H9 (cell line): ENCODE data around the gene ITPR2. TPM values are rescaled to one million over a fixed set of nuclear protein-coding genes. Genes with fewer than 3 reads are reported as not detected.

Source experiments
- DNase-seq: peaks from one replicate; pipeline ENCODE4 v3.0.0-alpha.2; 2017
- H2AFZ ChIP-seq: one replicate; pipeline ENCODE4 v1.6.1; 2013; ENCODE audit warnings: mild to moderate bottlenecking, low read length, control low read depth, moderate library complexity
- H2AK5ac ChIP-seq: 2 replicates; pipeline ENCODE4 v1.6.1; 2013; ENCODE audit warnings: low read length, control low read depth, mixed read lengths; ENCODE audit not compliant: insufficient read length
- H2BK120ac ChIP-seq: one replicate; pipeline ENCODE4 v1.6.1; 2013; ENCODE audit warnings: low read depth, mild to moderate bottlenecking, low read length, control low read depth, inconsistent platforms; ENCODE audit not compliant: poor library complexity, severe bottlenecking
- H2BK12ac ChIP-seq: 2 replicates; pipeline ENCODE4 v1.6.1; 2013; ENCODE audit warnings: low read length, control low read depth, mixed read lengths, low read depth; ENCODE audit not compliant: insufficient read length
- H2BK15ac ChIP-seq: 2 replicates; pipeline ENCODE4 v1.6.1; 2013; ENCODE audit warnings: low read depth, low read length, control low read depth
- H2BK20ac ChIP-seq: one replicate; pipeline ENCODE4 v1.6.1; 2013; ENCODE audit warnings: low read depth, mild to moderate bottlenecking, low read length, control low read depth, inconsistent platforms; ENCODE audit not compliant: poor library complexity, severe bottlenecking
- H2BK5ac ChIP-seq: 2 replicates; pipeline ENCODE4 v1.6.1; 2013; ENCODE audit warnings: low read length, control low read depth, mixed read lengths; ENCODE audit not compliant: insufficient read length
- H3K14ac ChIP-seq: 2 replicates; pipeline ENCODE4 v1.6.1; 2013; ENCODE audit warnings: low read length, control low read depth; ENCODE audit not compliant: insufficient read depth
- H3K18ac ChIP-seq: 2 replicates; pipeline ENCODE4 v1.6.1; 2013; ENCODE audit warnings: low read depth, mild to moderate bottlenecking, mixed read lengths, low read length, control low read depth; ENCODE audit not compliant: insufficient read length
- H3K23ac ChIP-seq: 2 replicates; pipeline ENCODE4 v1.6.1; 2013; ENCODE audit warnings: low read length, control low read depth, mixed read lengths, low read depth; ENCODE audit not compliant: insufficient read length
- H3K23me2 ChIP-seq: 2 replicates; pipeline ENCODE4 v1.6.1; 2013; ENCODE audit warnings: low read depth, mild to moderate bottlenecking, mixed read lengths, low read length, control low read depth; ENCODE audit not compliant: insufficient read length, poor library complexity, severe bottlenecking
- H3K27ac ChIP-seq: 2 replicates; pipeline ENCODE4 v1.5.1; 2013; ENCODE audit warnings: low read length, control low read depth, mixed read lengths, low read depth; ENCODE audit not compliant: insufficient read length
- H3K27me3 ChIP-seq: 2 replicates; pipeline ENCODE4 v1.6.1; 2013; ENCODE audit warnings: low read length, control low read depth, inconsistent platforms; ENCODE audit not compliant: insufficient read depth
- H3K4ac ChIP-seq: 2 replicates; pipeline ENCODE4 v1.6.1; 2013; ENCODE audit warnings: low read depth, mild to moderate bottlenecking, control low read depth, inconsistent platforms, low read length, moderate library complexity
- H3K4me1 ChIP-seq: 2 replicates; pipeline ENCODE4 v1.6.1; 2013; ENCODE audit warnings: low read length, control low read depth, inconsistent platforms; ENCODE audit not compliant: insufficient read depth
- H3K4me2 ChIP-seq: 2 replicates; pipeline ENCODE4 v1.6.1; 2013; ENCODE audit warnings: low read length, control low read depth, mixed read lengths; ENCODE audit not compliant: insufficient read length, insufficient read depth
- H3K56ac ChIP-seq: 2 replicates; pipeline ENCODE4 v1.6.1; 2013; ENCODE audit warnings: low read depth, mild to moderate bottlenecking, mixed read lengths, low read length, control low read depth; ENCODE audit not compliant: insufficient read length
- H3K79me1 ChIP-seq: 2 replicates; pipeline ENCODE4 v1.6.1; 2013; ENCODE audit warnings: low read depth, mild to moderate bottlenecking, moderate library complexity, low read length, control low read depth, inconsistent platforms; ENCODE audit not compliant: insufficient read depth, poor library complexity, severe bottlenecking
- H3K79me2 ChIP-seq: 2 replicates; pipeline ENCODE4 v1.6.1; 2013; ENCODE audit warnings: low read length, control low read depth, inconsistent platforms; ENCODE audit not compliant: insufficient read depth
- H3K9ac ChIP-seq: 2 replicates; pipeline ENCODE4 v1.6.1; 2013; ENCODE audit warnings: low read length, control low read depth, mixed read lengths; ENCODE audit not compliant: insufficient read length; ENCODE audit errors: extremely low read depth
- H3K9me3 ChIP-seq: one replicate; pipeline ENCODE4 v1.6.1; 2013; ENCODE audit warnings: low read depth, low read length, inconsistent platforms; ENCODE audit not compliant: control insufficient read depth
- H3T11ph ChIP-seq: one replicate; pipeline ENCODE4 v1.6.1; 2013; ENCODE audit warnings: mild to moderate bottlenecking, low read length, control low read depth, inconsistent platforms
- H4K20me1 ChIP-seq: one replicate; pipeline ENCODE4 v1.6.1; 2013; ENCODE audit not compliant: control insufficient read depth, insufficient read length, insufficient read depth
- H4K5ac ChIP-seq: 2 replicates; pipeline ENCODE4 v1.6.1; 2013; ENCODE audit warnings: low read depth, mild to moderate bottlenecking, mixed read lengths, low read length, control low read depth; ENCODE audit not compliant: insufficient read length
- H4K8ac ChIP-seq: replicated peaks from 2 replicates; pipeline ENCODE4 v1.6.1; 2013; ENCODE audit warnings: low read length, control low read depth, mixed read lengths, low read depth; ENCODE audit not compliant: insufficient read length
- H4K91ac ChIP-seq: 2 replicates; pipeline ENCODE4 v1.6.1; 2013; ENCODE audit warnings: low read depth, mild to moderate bottlenecking, moderate library complexity, mixed read lengths, low read length, control low read depth; ENCODE audit not compliant: insufficient read length
- H3K27ac Mint-ChIP-seq, 3 experiments: 2 replicates in 2 of 3; 3 replicates in 1 of 3; pipeline ENCODE4 v1.8.0; 2020 to 2021; ENCODE audit warnings: mixed read lengths in 3 of 3, mild to moderate bottlenecking in 1 of 3, moderate library complexity in 1 of 3
- H3K27me3 Mint-ChIP-seq: 2 replicates; pipeline ENCODE4 v1.8.0; 2021; ENCODE audit warnings: low read depth, mild to moderate bottlenecking, moderate library complexity, mixed read lengths
- H3K36me3 Mint-ChIP-seq, 3 experiments: 2 replicates in 2 of 3; 3 replicates in 1 of 3; pipeline ENCODE4 v1.8.0; 2020 to 2021; ENCODE audit warnings: low read depth in 3 of 3, mixed read lengths in 3 of 3; ENCODE audit not compliant: insufficient read depth in 1 of 3
- H3K4me1 Mint-ChIP-seq, 2 experiments: 2 replicates each; pipeline ENCODE4 v1.8.0; 2020; ENCODE audit warnings: mixed read lengths in 2 of 2
- H3K4me3 Mint-ChIP-seq, 2 experiments: 2 replicates in 1 of 2; 3 replicates in 1 of 2; pipeline ENCODE4 v1.8.0; 2020 to 2021; ENCODE audit warnings: mild to moderate bottlenecking in 2 of 2, mixed read lengths in 2 of 2, moderate library complexity in 1 of 2
- H3K9me3 Mint-ChIP-seq, 2 experiments: 2 replicates in 1 of 2; 3 replicates in 1 of 2; pipeline ENCODE4 v1.8.0; 2020; ENCODE audit warnings: mild to moderate bottlenecking in 2 of 2, mixed read lengths in 2 of 2, moderate library complexity in 1 of 2
- CTCF ChIP-seq: fragments of 200-600 bp; sonication (generic); conservative IDR thresholded peaks from 3 replicates; pipeline ENCODE4 v1.8.0; 2021; ENCODE audit warnings: antibody characterized with exemption, mild to moderate bottlenecking
- WGBS: extraction: QIAGEN DNeasy Blood & Tissue Kit; methylation state at CpG from one replicate; pipeline ENCODE4 v1.1.7; 2013; ENCODE audit warnings: missing lambda C conversion rate, low lambda C conversion rate, mixed read lengths; ENCODE audit not compliant: insufficient read length; ENCODE audit errors: extremely low coverage; 5-methylcytosine and 5-hydroxymethylcytosine counted together
- total RNA-seq: library from RNA; stranded (reverse); gene quantifications from 2 replicates; pipeline ENCODE4 v1.2.1, GENCODE V29; 2021

The ITPR2 gene
- total RNA-seq, 1 experiment from 2014 or later = 14.8 TPM

GRCh38 chr12:26705851-26706250, 127.1 kb downstream of the ITPR2 start:
- Histone ChIP-seq H3K23me2 (no peaks in the 10 kb centered on the region), H3K79me1 (no peaks in the 10 kb centered on the region), H2BK20ac (no peak overlapping the region), H3K18ac (no peak overlapping the region), H4K20me1 (no peaks in the 10 kb centered on the region), H3K4me1 (peaks cover 4% of the 10 kb centered on the region; the same call in 1 of the 2 replicates), H3K27ac (no peak overlapping the region), H3K14ac (no peak overlapping the region), H2AK5ac (no peak overlapping the region), H4K8ac (no peak overlapping the region), H3K27me3 (no peaks in the 10 kb centered on the region), H3K79me2 (no peaks in the 10 kb centered on the region), H3K4me2 (no peak overlapping the region), H2BK5ac (no peak overlapping the region), H3K23ac (no peak overlapping the region), H3K9me3 (no peaks in the 10 kb centered on the region), H2BK12ac (no peak overlapping the region), H3K4ac (no peak overlapping the region), H3T11ph (no peak overlapping the region), H3K9ac (no peak overlapping the region), H3K56ac (no peak overlapping the region), H2AFZ (no peak overlapping the region), H4K5ac (no peak overlapping the region), H4K91ac (no peak overlapping the region), H2BK15ac (no peak overlapping the region), H2BK120ac (no peak overlapping the region)
- H3K27me3 Mint-ChIP-seq = no peaks in the 10 kb centered on the region
- H3K9me3 Mint-ChIP-seq = no peaks in the 10 kb centered on the region
- no peak for TF ChIP-seq CTCF
- H3K4me3 Mint-ChIP-seq = no peak overlapping the region
- no peak for DNase-seq
- WGBS = no CpG with 5 or more reads among the region's 2 CpGs
- peaks cover 4 to 8% (median 4%) of the 10 kb centered on the region in 3 experiments; a peak in 6 of 7 replicates for H3K36me3 Mint-ChIP-seq
- peaks cover 3 to 5% of the 10 kb centered on the region in 2 experiments; a peak in 3 of 4 replicates for H3K4me1 Mint-ChIP-seq
- H3K27ac Mint-ChIP-seq = no peak overlapping the region
